HepG2 (cell line): ENCODE measurements around the gene PARD3. TPM values are rescaled to one million over a fixed set of nuclear protein-coding genes. Genes with fewer than 3 reads are reported as not detected.

Experiments
- ATAC-seq: fragments of 200-7000 bp; cut with Tn5 transposase; 3 replicates; pipeline ENCODE4 v1.9.1; 2020; ENCODE audit warnings: mild to moderate bottlenecking, moderate library complexity
- BruUV-seq: library from RNA; stranded (reverse); fragments of 400-500 nt; replicated peaks from 2 replicates; lab custom pipeline; 2021; lab: Mats Ljungman, UMichigan
- CTCF ChIA-PET: fragments of 300-600 bp; formaldehyde crosslinking; extraction: SDS; loops from one replicate; lab custom pipeline; 2021; ENCODE audit warnings: low total read pairs, inconsistent platforms, low intra/inter-chr PET ratio; lab: Yijun Ruan, JAX
- POLR2A ChIA-PET: fragments of 350-600 bp; sonication (Branson Sonifier 250); formaldehyde crosslinking; loops from one replicate; lab custom pipeline; 2020; ENCODE audit warnings: antibody characterized with exemption, inconsistent platforms; lab: Yijun Ruan, JAX
- DNase-seq: peaks from one replicate; pipeline ENCODE4 v3.0.0-alpha.2; 2015; ENCODE audit warnings: low spot score
- FAIRE-seq: peaks from 3 replicates; lab custom pipeline; 2011; peaks lifted over from hg19 to GRCh38; lab: Jason Lieb, UNC
- H2AFZ ChIP-seq: one replicate; pipeline ENCODE4 v1.6.1; 2011; ENCODE audit warnings: low read length, inconsistent platforms
- H3K27ac ChIP-seq: fragments of 300-600 bp; 3 replicates; pipeline ENCODE4 v1.8.0; 2011; ENCODE audit warnings: mixed run types, mild to moderate bottlenecking, mixed read lengths, low read length, inconsistent platforms; ENCODE audit not compliant: insufficient read depth; ENCODE audit errors: extremely low read length
- H3K27me3 ChIP-seq, 2 experiments: fragments of 200-600 bp in 1 of 2; 2 replicates in 1 of 2; 3 replicates in 1 of 2; pipeline versions ENCODE4 v1.6.0 to v1.8.0; 2011; ENCODE audit warnings: low read length in 2 of 2, mild to moderate bottlenecking in 2 of 2, moderate library complexity in 2 of 2, inconsistent platforms in 1 of 2; ENCODE audit not compliant: insufficient read depth in 2 of 2, control insufficient read depth in 1 of 2
- H3K36me3 ChIP-seq, 2 experiments: fragments of 200-600 bp in 1 of 2; replicated peaks in 1 of 2; 2 replicates in 1 of 2; 3 replicates in 1 of 2; pipeline versions ENCODE4 v1.5.1 to v1.8.0; 2011; ENCODE audit warnings: low read length in 2 of 2, inconsistent platforms in 1 of 2; ENCODE audit not compliant: insufficient read depth in 2 of 2, control insufficient read depth in 1 of 2
- H3K4me1 ChIP-seq: 2 replicates; pipeline ENCODE4 v1.5.1; 2012; ENCODE audit warnings: low read length, inconsistent platforms; ENCODE audit not compliant: insufficient read depth
- H3K4me2 ChIP-seq: 2 replicates; pipeline ENCODE4 v1.6.0; 2011; ENCODE audit warnings: low read depth, low read length, inconsistent platforms
- H3K4me3 ChIP-seq, 3 experiments: fragments of 200-600 bp in 1 of 3; sonication (generic), shearing (Covaris generic) in 1 of 3; replicated peaks in 1 of 3; 2 replicates each; pipeline ENCODE4 v1.5.1; 2011 to 2016; ENCODE audit warnings: low read length in 3 of 3, inconsistent platforms in 2 of 3, low read depth in 2 of 3, mild to moderate bottlenecking in 2 of 3, control low read depth in 1 of 3, mixed read lengths in 1 of 3; ENCODE audit not compliant: insufficient read depth in 1 of 3
- H3K79me2 ChIP-seq: one replicate; pipeline ENCODE4 v1.6.1; 2011; ENCODE audit warnings: low read length, inconsistent platforms; ENCODE audit not compliant: insufficient read depth
- H3K9ac ChIP-seq: 2 replicates; pipeline ENCODE4 v1.6.0; 2011; ENCODE audit warnings: mild to moderate bottlenecking, low read depth, low read length, inconsistent platforms; ENCODE audit not compliant: insufficient read depth
- H3K9me3 ChIP-seq: 2 replicates; pipeline ENCODE4 v1.5.1; 2012; ENCODE audit warnings: mild to moderate bottlenecking, low read length
- H4K20me1 ChIP-seq: 2 replicates; pipeline ENCODE4 v1.6.0; 2011; ENCODE audit warnings: inconsistent platforms, mild to moderate bottlenecking, low read length, moderate library complexity; ENCODE audit not compliant: insufficient read depth
- DNMT3B ChIP-seq: conservative IDR thresholded peaks from 2 replicates; pipeline ENCODE4 v1.6.1; 2016; ENCODE audit warnings: missing biosample characterization, control low read depth
- DPF2 ChIP-seq: sonication (generic); formaldehyde crosslinking; IDR thresholded peaks from 2 replicates; pipeline ENCODE4 v1.4.0; 2020; ENCODE audit warnings: mild to moderate bottlenecking, low read depth, missing genetic modification reagents, borderline replicate concordance
- HMGA1 ChIP-seq: sonication (generic); formaldehyde crosslinking; conservative IDR thresholded peaks from 2 replicates; pipeline ENCODE4 v1.4.0; 2020; ENCODE audit warnings: missing genetic modification reagents
- HNRNPL ChIP-seq: fragments of 200-400 bp; formaldehyde crosslinking; IDR thresholded peaks from 2 replicates; pipeline ENCODE4 v1.6.1; 2017; ENCODE audit warnings: mild to moderate bottlenecking, low read depth, low read length
- MAFF ChIP-seq: IDR thresholded peaks from 2 replicates; pipeline ENCODE4 v1.6.1; 2011; ENCODE audit warnings: low read depth, low read length, improper control_type of control experiment
- MAFK ChIP-seq, 2 experiments: IDR thresholded peaks in 1 of 2; conservative IDR thresholded peaks in 1 of 2; 2 replicates each; pipeline ENCODE4 v1.6.1; 2011; ENCODE audit warnings: improper control_type of control experiment in 2 of 2, low read length in 2 of 2
- NPAS2 ChIP-seq: sonication (generic); formaldehyde crosslinking; IDR thresholded peaks from 2 replicates; pipeline ENCODE4 v1.8.0; 2022; ENCODE audit warnings: mild to moderate bottlenecking, missing genetic modification reagents, borderline replicate concordance
- PLSCR1 ChIP-seq: sonication (generic); formaldehyde crosslinking; IDR thresholded peaks from 2 replicates; pipeline ENCODE4 v1.5.0; 2020; ENCODE audit warnings: missing genetic modification reagents, mild to moderate bottlenecking, borderline replicate concordance
- SKI ChIP-seq: fragments of 450-650 bp; IDR thresholded peaks from one replicate; pipeline ENCODE4 v1.6.1; 2018; ENCODE audit warnings: mild to moderate bottlenecking; ENCODE audit not compliant: partially characterized antibody
- YEATS2 ChIP-seq: sonication (generic); formaldehyde crosslinking; IDR thresholded peaks from 2 replicates; pipeline ENCODE4 v1.4.0; 2020; ENCODE audit warnings: missing genetic modification reagents, borderline replicate concordance
- ZFAT ChIP-seq: sonication (generic); formaldehyde crosslinking; conservative IDR thresholded peaks from 2 replicates; pipeline ENCODE4 v1.8.1; 2023; ENCODE audit warnings: missing genetic modification reagents, inconsistent platforms
- ZFY ChIP-seq: sonication (generic); formaldehyde crosslinking; IDR thresholded peaks from 2 replicates; pipeline ENCODE4 v1.4.0; 2020; ENCODE audit warnings: missing genetic modification reagents
- ZNF382 ChIP-seq: sonication (generic); formaldehyde crosslinking; IDR thresholded peaks from 2 replicates; pipeline ENCODE4 v1.5.0; 2020; ENCODE audit warnings: missing genetic modification reagents, mild to moderate bottlenecking, borderline replicate concordance
- ZNF761 ChIP-seq: sonication (generic); formaldehyde crosslinking; conservative IDR thresholded peaks from 2 replicates; pipeline ENCODE4 v1.4.0; 2020; ENCODE audit warnings: mild to moderate bottlenecking, missing genetic modification reagents
- ZNF776 ChIP-seq: sonication (generic); formaldehyde crosslinking; IDR thresholded peaks from 2 replicates; pipeline ENCODE4 v1.4.0; 2020; ENCODE audit warnings: mild to moderate bottlenecking, missing genetic modification reagents
- ZSCAN9 ChIP-seq: IDR thresholded peaks from 2 replicates; pipeline ENCODE4 v1.6.1; 2016; ENCODE audit warnings: borderline replicate concordance
- whole genome bisulfite sequencing: methylation state at CpG from one replicate; pipeline ENCODE4 v1.1.6; 2017; ENCODE audit warnings: low lambda C conversion rate; 5-methylcytosine and 5-hydroxymethylcytosine counted together
- in situ Hi-C: cut with HindIII; loops from 2 replicates; pipeline ENCODE4 v1.10.0; 2017; ENCODE audit warnings: low pct_unique_long_range_greater_than_20kb; ENCODE audit not compliant: extremely low pct_ligation_motif_present
- intact Hi-C: fragments of 100-400 bp; cut with micrococcal nuclease; formaldehyde crosslinking; loops from one replicate; pipeline ENCODE4 v1.10.0; 2022; ENCODE audit not compliant: unreplicated experiment
- polyA plus RNA-seq, 8 experiments: library from polyadenylated mRNA; depleted of rRNA in 3 of 8; stranded (reverse) in 7 of 8; unstranded in 1 of 8; fragments of >200 nt; fragmentation: Illumina TruSeq in 4 of 8; extraction: Trizol in 4 of 8; gene quantifications; 2 replicates each; pipeline versions ENCODE4 v1.2.1 to v1.2.3, GENCODE V29; 2011 to 2016; ENCODE audit warnings: low read depth in 4 of 8, missing spikeins in 1 of 8, mixed read lengths in 1 of 8; ENCODE audit not compliant: insufficient read depth in 1 of 8
- total RNA-seq, 5 experiments: library from RNA; depleted of rRNA; stranded (reverse); fragments of >200 nt; fragmentation: Illumina TruSeq; extraction: Trizol; gene quantifications; 2 replicates each; pipeline ENCODE4 v1.2.3, GENCODE V29; 2016; ENCODE audit warnings: low read depth in 1 of 5

PARD3 gene
- total and polyA plus RNA-seq, 2 of the 13 experiments (the other 11 are each of a cell fraction or from before 2014, with no cell fraction given): 40.9 to 60.0 TPM

- no TSS peak for BruUV-seq
- H3K9ac ChIP-seq: no peak overlapping the region
- POLR2A ChIA-PET: no interaction called here
- no peaks in the 10 kb centered on the region for H3K27me3 ChIP-seq
- FAIRE-seq: no peak
- H3K9me3 ChIP-seq: no peaks in the 10 kb centered on the region
- WGBS: 96% methylated on average over 2 of the region's 2 CpGs
- H3K4me1 ChIP-seq: peaks cover 12% of the 10 kb centered on the region
- CTCF ChIA-PET: no interaction called here
- no peaks in the 10 kb centered on the region for H3K79me2 ChIP-seq
- H3K4me2 ChIP-seq: no peak overlapping the region
- no peak overlapping the region for H2AFZ ChIP-seq
- in situ Hi-C loops (no loop called here), intact Hi-C loops (no loop called here)
- ATAC-seq: no peak
- H3K4me3 ChIP-seq: no peak overlapping the region
- H3K27ac ChIP-seq: no peak overlapping the region
- peaks cover 5 to 25% of the 10 kb centered on the region in 2 experiments for H3K36me3 ChIP-seq
- no peaks in the 10 kb centered on the region for H4K20me1 ChIP-seq
- no peak for DNase-seq
- TF ChIP-seq YEATS2 (CRISPR knock-in tag): no peak
- no peak for TF ChIP-seq NPAS2 (CRISPR knock-in tag)
- TF ChIP-seq MAFF: 0 out of 2 replicates have a peak, but pooled peaks have one; percentile 14
- TF ChIP-seq SKI: no peak
- no peak for TF ChIP-seq ZSCAN9 (CRISPR knock-in tag)
- TF ChIP-seq DNMT3B: no peak
- no peak for TF ChIP-seq ZNF761 (CRISPR knock-in tag)
- TF ChIP-seq ZFAT (CRISPR knock-in tag): no peak
- TF ChIP-seq MAFK (conservative IDR thresholded peaks at IDR 0.05 in 1 of 2, IDR thresholded peaks at IDR 0.05 in 1 of 2; ENCODE audit: low read length in 2 of 2): peak; percentile 10 to 61; a peak in 2 of 4 replicates
- TF ChIP-seq ZFY (CRISPR knock-in tag): no peak
- no peak for TF ChIP-seq PLSCR1 (CRISPR knock-in tag)
- TF ChIP-seq HNRNPL: no peak
- no peak for TF ChIP-seq DPF2 (CRISPR knock-in tag)
- no peak for TF ChIP-seq ZNF776 (CRISPR knock-in tag)
- no peak for TF ChIP-seq ZNF382 (CRISPR knock-in tag)
- no peak for TF ChIP-seq HMGA1 (CRISPR knock-in tag)
Observed at GRCh38 chr10:34358729-34359434, 456.2 kb downstream of the PARD3 start.
